Caco-2 (cell line): ENCODE results near the gene LIMS1. TPM values are rescaled to one million over a fixed set of nuclear protein-coding genes. Genes with fewer than 3 reads are reported as not detected.

Experiments used
- BruUV-seq: library from RNA; stranded (reverse); fragments of 400-500 nt; replicated peaks from 2 replicates; lab custom pipeline; 2021; lab: Mats Ljungman, UMichigan
- CTCF ChIA-PET: fragments of 300-600 bp; sonication (Branson Sonifier 250); formaldehyde crosslinking; loops from one replicate; lab custom pipeline; 2022; ENCODE audit warnings: antibody characterized with exemption; lab: Charles Lee
- POLR2A ChIA-PET: fragments of 300-600 bp; sonication (Branson Sonifier 250); formaldehyde crosslinking; loops from one replicate; lab custom pipeline; 2022; ENCODE audit warnings: antibody characterized with exemption; lab: Charles Lee
- DNase-seq, 2 experiments: peaks; one replicate each; pipeline versions ENCODE4 v3.0.0 to v3.0.0-alpha.2; 2020 to 2022
- H3K27me3 ChIP-seq: replicated peaks from 2 replicates; pipeline ENCODE4 v1.6.0; 2011; ENCODE audit warnings: low read length; ENCODE audit not compliant: control insufficient read depth, insufficient read depth
- H3K36me3 ChIP-seq: 2 replicates; pipeline ENCODE4 v1.5.1; 2011; ENCODE audit warnings: low read length; ENCODE audit not compliant: control insufficient read depth, insufficient read depth
- H3K4me1 ChIP-seq: fragments of 250-450 bp; sonication (Bioruptor Pico); 2 replicates; pipeline ENCODE4 v1.5.1; 2020; ENCODE audit warnings: mild to moderate bottlenecking
- H3K4me3 ChIP-seq: 2 replicates; pipeline ENCODE4 v1.5.1; 2011; ENCODE audit warnings: low read depth, mild to moderate bottlenecking, control low read depth, low read length
- H3K9me3 ChIP-seq: fragments of 250-450 bp; sonication (Bioruptor Pico); 2 replicates; pipeline ENCODE4 v1.5.1; 2020; ENCODE audit warnings: mild to moderate bottlenecking, moderate library complexity
- H3K27ac Mint-ChIP-seq: one replicate; pipeline ENCODE4 v1.8.0; 2022; ENCODE audit warnings: mixed read lengths; ENCODE audit not compliant: unreplicated experiment
- H3K27me3 Mint-ChIP-seq: one replicate; pipeline ENCODE4 v1.8.0; 2022; ENCODE audit warnings: mixed read lengths; ENCODE audit not compliant: insufficient read depth, unreplicated experiment
- H3K36me3 Mint-ChIP-seq: one replicate; pipeline ENCODE4 v1.8.0; 2022; ENCODE audit warnings: mild to moderate bottlenecking, mixed read lengths; ENCODE audit not compliant: insufficient read depth, unreplicated experiment
- H3K4me1 Mint-ChIP-seq: one replicate; pipeline ENCODE4 v1.8.0; 2022; ENCODE audit warnings: low read depth, mixed read lengths; ENCODE audit not compliant: unreplicated experiment
- H3K4me3 Mint-ChIP-seq: one replicate; pipeline ENCODE4 v1.8.0; 2022; ENCODE audit warnings: mild to moderate bottlenecking, moderate library complexity, mixed read lengths; ENCODE audit not compliant: unreplicated experiment
- H3K9me3 Mint-ChIP-seq: one replicate; pipeline ENCODE4 v1.8.0; 2022; ENCODE audit warnings: mixed read lengths; ENCODE audit not compliant: unreplicated experiment
- CTCF ChIP-seq, 2 experiments: fragments of 200-600 bp in 1 of 2; IDR thresholded peaks; 1 replicate in 1 of 2; 2 replicates in 1 of 2; pipeline versions ENCODE4 v1.5.1 to v1.8.0; 2011 to 2022; ENCODE audit warnings: antibody characterized with exemption in 1 of 2, control low read depth in 1 of 2, inconsistent platforms in 1 of 2, low read depth in 1 of 2, low read length in 1 of 2, mild to moderate bottlenecking in 1 of 2, moderate library complexity in 1 of 2; ENCODE audit not compliant: insufficient read depth in 1 of 2, severe bottlenecking in 1 of 2, unreplicated experiment in 1 of 2
- intact Hi-C: fragments of 100-400 bp; cut with micrococcal nuclease; formaldehyde crosslinking; loops from one replicate; pipeline ENCODE4 v1.10.0; 2022; ENCODE audit not compliant: unreplicated experiment
- total RNA-seq: library from RNA; stranded (reverse); gene quantifications from 2 replicates; pipeline ENCODE4 v1.2.3, GENCODE V29; 2022

LIMS1 gene
- total RNA-seq, 1 experiment from 2014 or later, result 75.2 TPM

DNA sequence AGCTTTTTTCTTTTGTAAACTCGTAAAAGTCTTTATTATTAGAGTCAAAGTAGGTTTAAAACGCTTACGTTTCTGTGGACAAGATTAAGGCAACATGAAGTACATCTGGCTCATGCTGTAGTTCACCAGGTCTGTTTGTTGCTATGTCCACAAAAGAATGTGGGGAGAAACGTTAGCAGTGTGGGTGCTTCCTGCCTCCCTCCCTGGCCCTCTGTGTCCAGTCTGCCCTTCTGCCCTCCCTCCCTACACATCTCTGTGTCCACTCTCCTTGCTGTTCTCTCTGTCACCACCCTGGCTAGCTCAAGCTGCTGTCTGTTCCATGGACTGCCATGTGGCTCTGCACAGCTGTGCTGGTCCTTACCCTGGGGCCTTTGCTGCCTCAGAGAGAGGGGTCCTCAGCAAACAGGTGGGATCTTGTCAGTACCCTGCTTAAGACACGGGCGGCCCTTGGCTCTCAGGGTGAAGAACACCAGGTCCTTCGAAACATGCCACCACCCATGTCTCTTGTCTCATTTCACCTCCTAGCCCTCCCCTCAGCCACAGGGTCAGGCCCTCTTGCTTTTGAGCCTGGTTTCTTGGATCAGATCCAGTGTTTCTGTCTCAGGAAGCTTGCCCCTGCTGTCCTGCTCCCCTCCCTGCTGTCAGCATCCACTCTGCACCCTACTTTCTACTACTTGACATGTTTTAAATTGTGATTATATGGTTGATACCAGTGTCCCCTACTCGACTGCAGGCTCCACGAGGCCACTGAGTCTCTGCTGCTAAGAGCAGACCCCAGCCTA is 79.2 kb downstream of the LIMS1 start:
- H3K9me3 ChIP-seq, result no peaks in the 10 kb centered on the region
- intact Hi-C loops, result no loop called here
- Mint-ChIP-seq H3K36me3 (peaks cover 15% of the 10 kb centered on the region), H3K4me3 (no peak overlapping the region), H3K27ac (peak overlapping the region; percentile 52), H3K4me1 (peaks cover 27% of the 10 kb centered on the region), H3K27me3 (no peaks in the 10 kb centered on the region), H3K9me3 (no peaks in the 10 kb centered on the region)
- no peak for TF ChIP-seq CTCF (IDR thresholded peaks at IDR 0.05; ENCODE audit: insufficient read depth in 1 of 2, low read depth in 1 of 2, low read length in 1 of 2, severe bottlenecking in 1 of 2, unreplicated experiment in 1 of 2)
- DNase-seq, result no peak
- H3K4me1 ChIP-seq, result peaks cover 12% of the 10 kb centered on the region; the same call in 1 of the 2 replicates
- H3K4me3 ChIP-seq, result no peak overlapping the region
- H3K36me3 ChIP-seq, result no peaks in the 10 kb centered on the region
- H3K27me3 ChIP-seq, result no peaks in the 10 kb centered on the region
- ChIA-PET POLR2A (no interaction called here), CTCF (no interaction called here)
- no TSS peak for BruUV-seq

GRCh38 chr2:108614043-108614545 is 79.8 kb downstream of the LIMS1 start:
- no peaks in the 10 kb centered on the region for H3K27me3 Mint-ChIP-seq
- Histone ChIP-seq H3K4me1 (peaks cover 10% of the 10 kb centered on the region; the same call in 1 of the 2 replicates), H3K9me3 (no peaks in the 10 kb centered on the region), H3K36me3 (no peaks in the 10 kb centered on the region), H3K4me3 (no peak overlapping the region), H3K27me3 (no peaks in the 10 kb centered on the region)
- no peaks in the 10 kb centered on the region for H3K9me3 Mint-ChIP-seq
- ChIA-PET CTCF (no interaction called here), POLR2A (no interaction called here)
- DNase-seq, result no peak
- H3K4me3 Mint-ChIP-seq, result no peak overlapping the region
- no peak overlapping the region for H3K27ac Mint-ChIP-seq
- peaks cover 26% of the 10 kb centered on the region for H3K4me1 Mint-ChIP-seq
- H3K36me3 Mint-ChIP-seq, result peaks cover 17% of the 10 kb centered on the region
- intact Hi-C loops, result no loop called here
- no peak for TF ChIP-seq CTCF (IDR thresholded peaks at IDR 0.05; ENCODE audit: insufficient read depth in 1 of 2, low read depth in 1 of 2, low read length in 1 of 2, severe bottlenecking in 1 of 2, unreplicated experiment in 1 of 2)
- BruUV-seq, result no TSS peak

- Histone ChIP-seq H3K36me3 (no peaks in the 10 kb centered on the region), H3K4me1 (peaks cover 6% of the 10 kb centered on the region; the same call in 1 of the 2 replicates), H3K4me3 (no peak overlapping the region), H3K27me3 (no peaks in the 10 kb centered on the region), H3K9me3 (no peaks in the 10 kb centered on the region)
- POLR2A ChIA-PET, result no interaction called here
- CTCF ChIA-PET, result no interaction called here
- Mint-ChIP-seq H3K36me3 (peaks cover 17% of the 10 kb centered on the region), H3K4me1 (peaks cover 20% of the 10 kb centered on the region), H3K4me3 (no peak overlapping the region), H3K27ac (no peak overlapping the region), H3K9me3 (no peaks in the 10 kb centered on the region), H3K27me3 (no peaks in the 10 kb centered on the region)
- TF ChIP-seq CTCF (IDR thresholded peaks at IDR 0.05; ENCODE audit: insufficient read depth in 1 of 2, low read depth in 1 of 2, low read length in 1 of 2, severe bottlenecking in 1 of 2, unreplicated experiment in 1 of 2), result no peak
- no TSS peak for BruUV-seq
- intact Hi-C loops, result no loop called here
- DNase-seq, result no peak
Measured at GRCh38 chr2:108614659-108615058, 80.4 kb downstream of the LIMS1 start.
